DMS79 treated with DMSO at 0.1 percent for 48 hours (cell line): ENCODE data around the gene MAN1A1.
"Not testable (repeated sequence)": the region's sequence is repeated elsewhere in the genome, so short reads cannot be mapped to it uniquely, and the experiment has no call there.

ENCODE experiments used
- DNase-seq: peaks from one replicate; lab custom pipeline; 2025; lab: John Stamatoyannopoulos, UW

MAN1A1 gene

DNA sequence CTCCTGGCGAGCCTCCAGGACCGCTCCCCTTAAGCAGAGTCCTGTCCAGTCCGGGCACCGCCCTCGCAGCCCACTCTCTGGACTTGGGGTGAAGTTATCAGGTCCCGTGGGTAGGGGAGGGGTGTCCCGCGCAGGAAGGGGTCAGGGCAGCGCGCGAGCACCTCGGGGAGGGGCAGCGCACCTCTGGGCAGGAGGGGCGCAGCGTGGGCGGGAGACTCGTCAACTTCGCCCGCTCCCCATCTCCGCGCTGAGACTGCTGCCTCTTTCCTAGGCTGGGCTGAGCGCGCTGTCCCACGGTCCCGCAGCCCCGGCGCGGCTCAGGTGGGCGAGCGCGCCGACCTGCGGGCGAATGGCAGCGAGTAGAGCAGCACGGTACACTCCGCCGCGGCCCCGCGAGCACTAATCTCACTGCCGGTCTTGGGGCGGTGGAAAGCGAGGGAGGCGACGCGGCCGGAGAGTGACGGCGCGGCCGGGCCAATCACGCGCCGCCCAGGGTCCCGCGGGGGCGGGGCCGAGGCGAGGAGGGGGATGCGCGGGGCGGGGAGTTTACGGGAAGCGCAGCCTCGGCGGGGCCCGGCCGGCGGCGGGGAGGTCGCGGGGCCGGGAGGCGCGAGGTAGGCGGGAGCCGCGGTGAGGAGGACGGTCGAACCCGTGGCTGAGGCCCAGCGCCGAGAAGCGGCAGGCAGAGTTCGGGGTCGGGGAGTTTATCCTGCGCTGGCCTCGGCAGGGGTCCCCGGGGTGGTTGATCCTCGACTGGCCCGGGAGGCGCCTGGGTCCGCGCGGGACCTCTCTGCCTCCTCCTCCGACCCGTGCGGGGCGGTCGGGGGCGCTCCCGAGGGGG lies at the start of gene MAN1A1:
MAN1A1 (minus strand) TSS at position 401 of the 841 bp plus-strand sequence. CDS start 696 bp downstream, outside the sequence.
- DNase-seq, result peak; percentile 33

DNA sequence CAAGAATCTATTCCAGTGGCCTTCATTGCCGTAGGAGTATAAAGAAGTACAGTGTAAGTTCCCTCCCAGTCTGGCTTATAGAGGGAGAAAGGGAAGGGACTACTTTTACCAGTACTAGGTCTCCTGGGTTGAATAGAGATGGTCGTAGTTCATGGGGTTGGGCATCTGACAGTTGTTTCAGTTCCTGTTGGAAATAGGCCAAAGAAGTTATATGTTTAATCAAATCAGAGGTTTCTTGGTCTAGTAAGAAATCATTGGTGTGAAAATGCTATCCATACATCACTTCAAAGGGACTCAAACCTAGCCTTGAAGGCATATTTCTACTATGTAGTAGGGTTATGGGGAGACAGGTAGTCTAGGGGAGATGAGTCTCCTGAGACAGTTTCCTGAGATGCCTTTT lies 45.6 kb upstream of the MAN1A1 start:
- DNase-seq, result no peak

DNA sequence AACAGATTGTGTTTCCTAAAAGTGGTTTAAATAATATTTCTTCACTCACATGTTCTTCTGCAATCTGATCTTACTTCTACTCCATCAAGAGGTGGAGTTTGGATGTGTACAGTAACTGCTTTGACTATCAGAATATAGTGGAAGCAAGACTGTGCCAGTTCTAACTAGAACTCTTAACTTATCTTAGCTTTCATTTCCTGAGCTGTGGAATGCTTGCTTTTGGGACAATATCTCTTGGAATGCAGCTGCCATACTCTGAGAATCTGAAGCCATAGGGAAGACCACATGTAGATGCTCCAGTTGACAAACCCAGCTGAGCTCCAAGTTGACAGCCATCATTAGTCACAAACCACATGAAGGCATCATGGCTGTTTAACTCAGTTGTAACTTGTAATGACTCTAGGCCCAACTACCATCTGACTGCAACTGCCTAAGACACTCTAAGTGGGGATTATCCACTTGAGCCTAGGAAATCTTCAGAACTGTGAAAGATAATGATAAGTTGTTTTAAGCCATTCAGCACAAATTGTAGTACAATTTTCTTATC lies 40.8 kb upstream of the MAN1A1 start:
- no peak for DNase-seq

DNA sequence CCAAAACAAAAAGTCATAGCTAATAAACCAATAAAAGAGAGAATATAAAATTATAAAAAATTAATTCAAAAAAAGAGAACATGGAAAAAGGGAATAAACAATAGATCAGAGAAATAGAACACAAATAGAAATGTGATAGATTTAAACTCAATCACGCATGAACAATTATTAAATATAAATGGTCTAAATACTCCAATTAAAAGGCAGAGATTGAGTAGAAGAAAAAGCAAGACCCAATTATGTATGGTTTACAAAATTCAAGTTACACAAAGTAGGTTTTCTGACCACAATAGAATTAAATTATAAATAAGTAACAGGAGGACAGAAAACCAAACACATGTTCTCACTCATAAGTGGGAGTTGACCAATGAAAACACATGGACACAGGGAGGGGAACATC lies 36.4 kb upstream of the MAN1A1 start:
- DNase-seq, result no peak

DNA sequence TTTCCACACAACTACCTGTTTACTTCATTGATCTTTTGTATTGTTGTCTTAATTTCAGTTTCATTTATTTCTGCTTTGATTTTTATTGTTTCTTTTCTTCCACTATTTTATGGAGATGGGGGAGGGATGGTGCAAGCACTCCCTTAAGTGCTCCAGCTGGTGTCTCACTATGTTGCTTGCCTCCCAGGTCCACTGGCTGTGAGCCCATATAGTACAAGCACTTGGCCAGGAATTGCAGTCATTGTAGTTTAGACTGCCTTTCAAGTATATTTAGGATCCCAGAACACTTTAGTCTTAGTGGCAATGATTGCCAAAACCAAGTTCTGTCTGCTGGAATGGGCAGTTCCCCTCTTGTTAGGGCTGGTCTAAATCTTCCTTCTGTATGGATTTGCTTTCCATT lies 34.9 kb upstream of the MAN1A1 start:
- no peak for DNase-seq

DNA sequence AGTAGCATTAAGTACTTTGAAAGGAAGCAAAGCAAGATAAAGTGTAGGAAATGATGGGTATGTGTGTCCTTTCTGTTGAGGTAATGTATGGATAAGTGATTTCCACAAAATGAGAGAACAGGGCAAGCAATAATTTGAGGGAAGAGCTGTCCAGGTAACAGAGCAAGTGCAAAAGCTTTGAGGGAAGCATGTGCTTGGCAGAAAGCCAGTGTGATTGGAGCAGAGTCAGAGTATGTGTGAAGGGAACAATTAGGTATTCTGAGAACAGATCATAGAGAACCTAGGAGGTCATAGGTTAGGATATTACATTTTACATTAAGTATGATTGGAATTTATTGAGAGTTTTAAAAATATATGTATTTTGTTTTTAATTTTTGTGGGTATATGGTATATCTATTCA lies 30.2 kb upstream of the MAN1A1 start:
- DNase-seq, result no peak

DNA sequence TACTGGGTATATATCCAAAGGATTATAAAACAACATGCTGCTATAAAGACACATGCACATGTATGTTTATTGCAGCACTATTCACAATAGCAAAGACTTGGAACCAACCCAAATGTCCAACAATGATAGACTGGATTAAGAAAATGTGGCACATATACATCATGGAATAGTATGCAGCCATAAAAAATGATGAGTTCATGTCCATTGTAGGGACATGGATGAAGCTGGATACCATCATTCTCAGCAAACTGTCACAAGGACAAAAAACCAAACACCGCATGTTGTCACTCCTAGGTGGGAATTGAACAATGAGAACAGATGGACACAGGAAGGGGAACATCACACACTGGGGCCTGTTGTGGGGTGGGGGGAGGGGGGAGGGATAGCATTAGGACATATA lies 27.5 kb upstream of the MAN1A1 start:
- DNase-seq, result not testable (repeated sequence)

DNA sequence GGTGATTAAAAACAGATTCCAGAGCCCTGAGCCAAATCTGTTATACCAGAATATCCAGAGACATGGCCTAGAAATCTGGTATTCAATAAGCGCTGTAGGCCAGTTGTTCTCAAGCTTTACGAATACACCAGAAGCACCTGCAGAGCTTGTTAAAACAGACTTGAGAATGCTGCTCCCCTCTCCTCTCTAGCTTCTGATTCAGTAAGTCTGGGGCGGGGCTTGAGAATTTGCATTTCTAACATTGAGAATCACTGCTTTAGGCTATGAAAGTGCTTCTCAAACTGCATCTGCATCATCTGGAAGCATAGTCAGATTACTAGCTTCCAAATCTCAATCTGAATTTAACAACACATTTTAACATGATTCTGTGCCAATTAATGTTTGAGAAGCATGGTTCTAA lies 20.5 kb upstream of the MAN1A1 start:
- DNase-seq, result no peak

DNA sequence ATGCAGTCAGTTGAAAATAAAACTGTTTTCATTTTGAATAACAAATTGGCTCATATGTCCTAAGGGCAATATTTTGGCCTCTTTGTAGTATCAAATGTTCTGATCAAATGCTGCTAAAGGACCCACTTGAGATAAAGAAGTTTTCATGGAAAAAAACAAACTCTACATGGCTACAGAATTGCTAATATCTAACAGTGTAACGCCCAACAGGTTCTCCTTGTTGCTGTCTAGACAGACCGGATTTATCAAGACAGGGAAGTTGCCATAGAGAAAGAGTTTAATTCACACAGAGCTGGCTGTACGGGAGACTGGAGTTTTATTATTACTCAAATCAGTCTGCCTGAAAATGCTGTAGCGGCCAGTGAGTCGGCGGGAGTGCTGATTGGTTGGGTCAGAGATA lies 19.4 kb upstream of the MAN1A1 start:
- DNase-seq, result no peak

DNA sequence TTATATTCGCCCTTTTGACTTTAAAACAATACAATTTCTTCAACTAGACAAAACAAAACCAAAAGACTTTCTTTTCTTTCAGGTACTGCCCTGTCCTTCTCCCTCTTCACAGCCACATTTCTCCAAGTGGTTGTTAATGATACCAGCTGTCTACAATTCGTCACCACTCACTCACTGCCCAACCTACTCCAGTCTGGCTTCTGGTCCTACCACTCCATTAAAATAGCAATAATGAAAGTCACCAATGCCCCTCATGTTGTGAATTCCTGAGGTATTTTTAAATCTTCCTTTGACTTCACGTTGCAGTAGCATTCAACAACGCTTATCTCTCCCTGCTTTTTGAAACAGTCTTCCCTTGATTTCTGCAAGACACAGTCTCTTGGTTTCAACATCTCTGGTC lies 11.6 kb upstream of the MAN1A1 start:
- no peak for DNase-seq

DNA sequence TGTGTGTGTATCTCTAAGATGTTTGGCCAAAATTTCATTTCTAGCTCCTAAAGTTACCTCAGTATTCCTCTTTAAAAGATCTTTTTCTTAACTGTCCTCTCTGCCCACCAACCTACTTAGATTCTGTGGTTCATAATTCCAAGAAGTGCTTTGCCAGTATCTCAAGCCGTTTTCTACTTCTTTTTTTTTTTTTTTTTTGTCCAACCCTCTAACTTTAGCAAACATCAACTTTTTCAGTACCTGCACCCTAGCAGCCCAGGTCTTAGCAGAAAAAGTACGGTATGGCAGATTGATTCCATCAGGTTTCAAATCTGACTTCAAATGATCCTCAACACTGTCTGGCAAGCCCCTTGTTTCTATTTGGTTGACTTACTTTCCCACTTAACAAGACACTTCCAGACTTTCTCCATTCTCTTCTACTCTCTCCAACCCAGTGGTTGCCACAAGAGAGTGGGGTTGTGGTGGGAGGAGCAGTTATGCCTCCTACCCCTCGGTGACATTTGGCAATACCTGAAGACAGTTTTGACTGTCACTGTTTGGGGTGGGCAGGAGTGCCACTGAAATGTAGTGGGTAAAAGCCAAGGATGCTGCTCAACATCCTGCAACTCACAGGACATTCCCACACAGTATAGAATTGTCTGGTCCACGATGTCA lies 10.8 kb upstream of the MAN1A1 start:
- no peak for DNase-seq

DNA sequence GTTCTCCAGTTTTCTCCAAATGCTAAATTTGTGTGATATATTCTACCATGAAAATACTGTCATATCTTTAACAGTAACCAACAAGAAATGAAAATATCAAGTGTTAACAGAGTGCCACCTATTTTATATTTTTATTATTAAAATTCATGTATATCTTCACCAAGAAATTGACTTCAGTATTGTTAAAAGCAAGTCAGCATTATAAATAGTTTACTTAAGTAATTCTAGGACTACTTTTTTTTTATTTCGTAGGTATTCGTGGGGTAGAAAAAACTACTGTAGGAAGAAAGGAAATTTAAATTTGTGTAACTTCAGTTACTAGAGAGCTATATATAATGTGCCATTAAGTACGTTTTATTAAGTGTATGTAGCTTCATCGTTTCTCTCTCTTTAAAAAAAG lies 6.3 kb upstream of the MAN1A1 start:
- no peak for DNase-seq

DNA sequence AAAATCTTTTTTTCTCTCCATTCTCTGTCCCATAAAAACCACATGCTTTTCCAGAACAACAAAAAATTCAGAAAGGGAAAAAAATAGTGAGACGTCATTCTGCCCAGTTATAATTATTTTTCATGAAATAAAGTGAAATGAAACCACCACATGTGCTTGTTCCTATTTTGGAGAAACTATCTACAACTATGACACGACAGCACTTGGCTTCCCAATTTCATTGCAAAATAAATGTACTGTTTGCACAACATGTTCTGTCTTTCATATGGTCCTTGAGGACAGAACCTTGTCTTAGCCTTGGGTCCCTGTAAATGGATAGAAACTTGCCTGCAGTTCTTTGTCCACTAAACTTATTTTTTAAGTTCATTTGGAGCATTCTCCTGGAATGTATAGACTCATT lies 5.6 kb upstream of the MAN1A1 start:
- no peak for DNase-seq

DNA sequence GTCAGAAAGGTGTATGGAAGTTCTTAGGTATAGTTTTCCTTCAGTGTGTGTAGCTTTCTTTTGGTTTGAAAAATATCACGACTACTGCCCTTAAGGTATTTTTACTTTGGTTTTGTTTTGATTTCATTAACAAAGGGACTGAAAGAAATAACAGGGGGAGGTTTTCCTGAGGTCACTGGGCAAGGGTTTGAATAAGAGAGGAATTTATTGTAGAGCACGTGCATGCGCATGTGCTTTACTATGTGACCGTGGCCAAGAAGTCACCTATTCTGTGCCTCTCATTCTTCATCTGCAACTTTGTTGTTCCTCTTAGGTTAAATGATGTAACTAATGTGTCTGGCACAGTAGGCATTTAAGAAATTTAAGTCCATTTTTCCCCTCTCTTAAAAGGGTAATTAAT lies 4.1 kb upstream of the MAN1A1 start:
- no peak for DNase-seq

DNA sequence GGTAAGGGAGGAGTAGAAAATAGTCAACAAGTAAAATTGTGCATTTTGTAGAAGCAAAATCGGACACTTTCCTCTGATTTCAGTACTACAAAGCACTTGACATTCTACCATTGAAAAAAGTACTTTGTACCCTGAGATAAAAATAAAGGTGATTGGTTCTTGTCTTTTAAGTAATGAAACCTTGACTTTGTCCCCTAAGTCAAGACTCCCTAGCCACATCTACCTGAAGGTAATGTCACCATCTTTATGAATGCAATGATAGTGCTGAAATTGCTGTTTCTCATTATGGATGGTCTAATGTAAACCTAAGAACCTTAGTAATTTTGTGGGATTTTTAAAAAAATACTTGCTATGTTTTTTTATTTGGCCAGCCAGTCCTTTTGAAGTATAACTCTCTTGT lies 2.4 kb upstream of the MAN1A1 start:
- DNase-seq, result no peak

DNA sequence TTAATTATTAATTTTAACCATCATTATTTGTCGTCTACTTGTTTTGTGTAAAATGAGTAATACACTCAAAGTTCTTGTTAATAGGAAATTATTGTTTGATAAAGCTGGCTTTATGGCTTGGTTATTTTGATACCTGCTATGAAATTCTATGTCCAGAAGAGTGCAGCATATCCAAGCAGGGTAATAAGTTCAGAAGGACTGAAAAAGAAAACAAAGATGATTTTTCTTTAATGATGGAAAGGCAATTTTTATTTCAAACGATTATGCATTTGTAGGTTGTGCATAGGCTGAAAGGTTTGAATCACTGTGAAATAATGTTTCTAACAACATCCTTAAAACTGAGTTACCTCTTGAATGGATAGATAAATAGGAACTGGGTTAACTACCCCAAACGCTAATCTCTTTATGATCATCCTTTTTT lies 1.4 kb upstream of the MAN1A1 start:
- no peak for DNase-seq

DNA sequence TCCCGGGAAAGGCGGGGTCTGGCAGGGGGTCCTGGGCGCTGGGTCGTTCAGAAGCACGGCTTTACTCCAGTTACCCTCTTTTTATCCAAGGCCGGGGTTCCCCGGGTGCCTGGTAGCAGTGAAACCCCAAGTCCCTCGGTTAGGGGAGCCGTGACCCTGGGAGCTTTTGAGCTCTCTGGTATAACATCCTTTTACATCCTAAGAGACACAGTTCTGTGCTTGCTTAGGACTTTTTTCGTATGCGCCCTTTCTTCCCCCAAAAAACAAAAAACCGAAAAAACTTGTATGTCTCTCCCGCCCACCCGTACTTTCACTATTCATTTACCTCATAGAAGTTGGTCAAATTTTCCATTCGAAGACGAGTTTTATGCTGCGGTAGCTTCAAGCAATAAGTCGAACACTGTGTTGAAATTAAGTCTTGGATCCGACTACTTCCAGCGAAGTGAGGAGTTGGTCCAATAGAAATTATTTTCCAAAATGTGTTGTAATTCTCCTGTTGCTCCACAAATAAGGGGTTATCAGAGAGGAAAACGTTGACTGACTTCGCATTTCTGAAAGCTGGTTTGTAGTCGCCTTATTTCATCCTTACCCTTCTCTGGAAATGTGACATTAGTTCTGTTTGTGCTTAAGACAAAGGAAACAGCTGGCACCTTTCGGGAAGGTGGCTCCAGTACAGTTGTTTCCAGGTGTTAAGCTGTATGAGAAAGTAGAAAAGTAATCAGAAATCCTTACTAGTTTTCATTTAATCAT lies 816 bp upstream of the MAN1A1 start:
- no peak for DNase-seq

DNA sequence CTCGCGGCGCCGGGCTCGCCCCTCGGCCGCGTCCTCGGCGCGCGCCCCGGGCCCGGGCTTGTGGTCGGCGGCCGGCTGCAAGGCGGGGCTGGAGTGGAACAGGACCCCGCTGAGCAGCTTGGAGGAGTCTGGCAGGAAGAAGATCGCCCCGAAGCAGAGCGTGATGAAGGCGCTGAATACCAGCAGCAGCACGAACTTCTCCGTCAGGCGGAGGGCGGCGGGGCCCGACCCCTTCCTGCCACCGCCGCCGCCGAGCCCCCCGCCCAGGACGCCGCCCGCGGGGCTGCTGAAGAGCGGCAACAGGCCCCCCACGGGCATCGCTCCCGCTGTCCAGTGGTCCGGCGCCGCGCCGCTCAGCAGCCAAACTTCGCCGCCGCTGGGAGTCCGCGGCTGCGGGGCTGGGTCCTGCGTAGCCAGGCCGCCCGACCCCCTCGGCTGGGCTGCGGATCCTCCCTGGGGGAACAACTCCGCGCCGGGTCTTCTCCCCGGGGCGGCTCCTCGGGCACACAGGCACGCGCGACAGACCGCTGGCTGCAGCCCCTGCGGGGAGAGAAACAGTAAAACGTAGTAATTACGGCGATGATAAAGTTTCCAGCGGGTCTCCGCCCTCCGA lies 707 bp downstream of the MAN1A1 start:
- no peak for DNase-seq

DNA sequence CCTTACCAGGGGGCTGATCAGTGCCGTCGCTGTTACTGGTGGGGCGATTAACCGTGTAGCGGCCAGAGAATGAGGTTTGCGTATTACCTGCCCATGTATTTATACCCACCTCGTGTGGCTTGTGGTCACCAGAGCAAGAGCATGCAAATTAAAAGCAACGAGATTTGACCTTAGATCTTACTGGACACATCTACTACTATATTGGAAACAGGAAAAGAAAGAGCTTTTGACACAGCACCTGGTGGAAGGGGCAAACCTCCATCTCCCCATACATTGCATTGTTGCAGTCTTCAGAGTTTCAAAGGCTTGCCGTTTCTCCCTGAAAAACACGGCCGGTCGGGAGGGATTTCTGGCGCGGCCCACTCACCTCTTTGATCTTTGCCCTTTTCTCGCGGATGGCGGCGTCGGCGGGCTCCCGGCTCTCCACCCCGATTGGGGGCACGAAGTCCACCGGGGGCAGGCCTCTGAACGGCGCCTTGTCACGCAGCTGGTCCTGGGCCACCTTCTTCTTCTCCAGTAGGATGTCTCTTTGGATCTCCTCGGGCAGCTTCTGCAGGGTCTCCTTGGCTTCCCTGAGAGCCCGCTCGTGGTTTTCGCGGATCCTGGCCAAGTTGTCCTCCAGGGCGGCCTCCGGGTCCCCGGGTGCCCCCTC lies 1.3 kb downstream of the MAN1A1 start:
- peak; percentile 14 for DNase-seq

DNA sequence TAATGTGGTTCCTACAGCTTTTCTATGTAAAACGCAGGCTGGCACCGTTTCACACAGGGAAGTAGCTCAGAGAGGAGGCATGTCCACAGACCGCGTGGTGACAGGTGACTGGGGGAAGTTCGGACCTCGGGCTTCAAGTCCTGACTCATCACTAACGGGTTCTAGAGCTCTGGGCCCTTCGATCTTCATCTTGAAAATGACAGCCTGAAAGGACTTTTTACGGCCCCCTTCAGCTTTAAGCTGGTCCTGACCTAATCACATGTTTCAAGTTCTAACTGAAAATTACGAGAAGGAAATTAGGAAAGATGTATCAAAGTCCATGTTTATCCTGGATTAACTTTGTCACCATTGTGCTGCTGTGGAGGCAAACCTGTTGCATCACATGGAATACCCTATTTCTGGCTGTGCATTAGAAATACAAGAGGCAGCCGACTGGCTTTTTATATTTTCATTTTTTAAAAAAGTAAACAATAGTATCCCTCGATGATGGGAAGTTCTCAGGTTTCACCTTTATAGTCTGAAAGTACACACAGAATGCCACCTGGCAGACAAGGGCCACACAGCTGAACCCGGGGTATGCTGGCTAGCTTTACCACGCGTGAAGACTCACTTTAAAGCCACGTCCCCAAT lies 2.0 kb downstream of the MAN1A1 start:
- peak; percentile 11 for DNase-seq

DNA sequence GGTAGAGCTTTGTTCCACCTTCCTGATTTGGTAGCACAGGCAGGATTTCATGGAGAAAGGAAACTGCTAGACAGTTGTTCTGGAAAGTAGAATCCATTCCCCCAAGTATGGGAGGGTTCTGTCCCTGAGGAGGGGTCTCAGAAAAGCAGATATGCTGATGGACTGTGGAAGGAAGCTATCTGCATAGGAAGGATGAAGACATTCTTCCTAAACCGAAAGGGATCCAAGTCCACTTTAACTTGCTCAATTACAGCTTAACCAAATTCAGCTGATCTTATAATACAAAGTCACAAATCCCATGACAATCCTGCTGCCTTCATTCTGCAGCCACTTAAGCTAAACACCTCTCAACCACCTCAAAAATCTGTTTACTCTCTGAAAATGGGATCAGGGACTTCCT lies 2.6 kb downstream of the MAN1A1 start:
- no peak for DNase-seq
